GM18520 (cell line): ENCODE data around the gene NENF.

Experiments used
- ATAC-seq: cut with Tn5 transposase; IDR thresholded peaks from one replicate; pipeline ENCODE4 v1.9.1; 2021; ENCODE audit not compliant: unreplicated experiment

The NENF gene

GRCh38 chr1:212430955-212431394 lies 1.7 kb upstream of the NENF start:
- ATAC-seq = no peak

GRCh38 chr1:212431644-212432043 lies 1.1 kb upstream of the NENF start:
- no peak for ATAC-seq

GRCh38 chr1:212432272-212432660 lies 454 bp upstream of the NENF start:
- no peak for ATAC-seq

GRCh38 chr1:212433577-212434462 lies 1.1 kb downstream of the NENF start:
- ATAC-seq = no peak

GRCh38 chr1:212434992-212435391 lies 2.3 kb downstream of the NENF start:
- ATAC-seq = no peak

- ATAC-seq = no peak
These were observed 4.6 kb downstream of the NENF start for GRCh38 chr1:212437179-212437798.

GRCh38 chr1:212438831-212439237 lies 6.1 kb downstream of the NENF start:
- ATAC-seq = no peak

GRCh38 chr1:212440419-212440818 lies 7.7 kb downstream of the NENF start:
- ATAC-seq = no peak

- no peak for ATAC-seq
These were observed 9.7 kb downstream of the NENF start for GRCh38 chr1:212442408-212442807.

GRCh38 chr1:212446333-212446732 lies 13.6 kb downstream of the NENF start:
- no peak for ATAC-seq

GRCh38 chr1:212447478-212447877 lies 14.8 kb downstream of the NENF start:
- no peak for ATAC-seq

GRCh38 chr1:212450331-212450881 lies 17.7 kb downstream of the NENF start:
- no peak for ATAC-seq

GRCh38 chr1:212451416-212452322 lies 18.9 kb downstream of the NENF start:
- ATAC-seq = no peak

- ATAC-seq = no peak
These were observed 19.8 kb downstream of the NENF start for GRCh38 chr1:212452323-212453155.

GRCh38 chr1:212453156-212453857 lies 20.6 kb downstream of the NENF start:
- ATAC-seq = no peak

- no peak for ATAC-seq
These were observed 22.0 kb downstream of the NENF start for GRCh38 chr1:212454741-212455140.

- ATAC-seq = no peak
These were observed 22.7 kb downstream of the NENF start for GRCh38 chr1:212455401-212455800.

- ATAC-seq = no peak
These were observed 23.2 kb downstream of the NENF start for GRCh38 chr1:212455803-212456528.
